IMR-90 (cell line): Measurements from ENCODE around the gene TMEM204. TPM values are rescaled to one million over a fixed set of nuclear protein-coding genes. Genes with fewer than 3 reads are reported as not detected.

ENCODE experiments used
- ATAC-seq: fragments of 200-7000 bp; cut with Tn5 transposase; 2 replicates; pipeline ENCODE4 v1.9.1; 2020; ENCODE audit warnings: low read depth, mild to moderate bottlenecking, moderate library complexity
- BruUV-seq: library from RNA; stranded (reverse); fragments of 400-500 nt; replicated peaks from 2 replicates; lab custom pipeline; 2021; lab: Mats Ljungman, UMichigan
- CTCF ChIA-PET: fragments of 300-600 bp; formaldehyde crosslinking; extraction: SDS; loops from one replicate; lab custom pipeline; 2021; ENCODE audit warnings: antibody characterized with exemption; lab: Yijun Ruan, JAX
- POLR2A ChIA-PET: fragments of 300-600 bp; sonication (Branson Sonifier 250); formaldehyde crosslinking; loops from one replicate; lab custom pipeline; 2022; ENCODE audit warnings: antibody characterized with exemption; ENCODE audit not compliant: unreplicated experiment; lab: Charles Lee
- DNase-seq: peaks from one replicate; pipeline ENCODE4 v3.0.0; 2013
- H2AFZ ChIP-seq: replicated peaks from 2 replicates; pipeline ENCODE3; 2013; ENCODE audit warnings: low read length, mild to moderate bottlenecking; ENCODE audit not compliant: poor library complexity
- H2AK5ac ChIP-seq: 2 replicates; pipeline ENCODE4 v1.6.1; 2013; ENCODE audit warnings: low read depth, low read length, inconsistent platforms
- H2AK9ac ChIP-seq: replicated peaks from 2 replicates; pipeline ENCODE3; 2013; ENCODE audit warnings: mild to moderate bottlenecking, low read depth, low read length, moderate library complexity; ENCODE audit not compliant: poor library complexity
- H2BK120ac ChIP-seq: 2 replicates; pipeline ENCODE4 v1.6.1; 2013; ENCODE audit warnings: low read depth, low read length, inconsistent platforms
- H2BK15ac ChIP-seq: 3 replicates; pipeline ENCODE4 v1.6.1; 2013; ENCODE audit warnings: low read depth, low read length, inconsistent platforms
- H2BK20ac ChIP-seq: 2 replicates; pipeline ENCODE4 v1.6.1; 2013; ENCODE audit warnings: low read depth, mild to moderate bottlenecking, inconsistent platforms, low read length, moderate library complexity
- H2BK5ac ChIP-seq: 2 replicates; pipeline ENCODE4 v1.6.1; 2013; ENCODE audit warnings: mild to moderate bottlenecking, low read depth, low read length, inconsistent platforms; ENCODE audit not compliant: poor library complexity, severe bottlenecking
- H3K14ac ChIP-seq: replicated peaks from 2 replicates; pipeline ENCODE4 v1.6.1; 2013; ENCODE audit warnings: low read depth, low read length, inconsistent platforms
- H3K18ac ChIP-seq: 2 replicates; pipeline ENCODE4 v1.6.1; 2013; ENCODE audit warnings: low read depth, low read length, control low read depth
- H3K23ac ChIP-seq: 2 replicates; pipeline ENCODE4 v1.6.1; 2013; ENCODE audit warnings: low read depth, low read length, inconsistent platforms
- H3K27ac ChIP-seq: 2 replicates; pipeline ENCODE4 v1.5.1; 2013; ENCODE audit warnings: mild to moderate bottlenecking, control low read depth, low read length; ENCODE audit not compliant: insufficient read depth
- H3K27me3 ChIP-seq: 2 replicates; pipeline ENCODE4 v1.6.1; 2013; ENCODE audit warnings: low read length; ENCODE audit not compliant: control insufficient read depth, insufficient read depth
- H3K36me3 ChIP-seq: 2 replicates; pipeline ENCODE4 v1.6.1; 2013; ENCODE audit warnings: low read length, mixed read lengths; ENCODE audit not compliant: control insufficient read depth, insufficient read depth
- H3K4ac ChIP-seq: 2 replicates; pipeline ENCODE4 v1.6.1; 2013; ENCODE audit warnings: low read depth, low read length, inconsistent platforms
- H3K4me1 ChIP-seq: 2 replicates; pipeline ENCODE4 v1.6.1; 2013; ENCODE audit warnings: low read length, mixed read lengths; ENCODE audit not compliant: control insufficient read depth, insufficient read depth
- H3K4me2 ChIP-seq: 2 replicates; pipeline ENCODE4 v1.6.1; 2013; ENCODE audit warnings: low read depth, mild to moderate bottlenecking, control low read depth, low read length, moderate library complexity
- H3K4me3 ChIP-seq: 2 replicates; pipeline ENCODE4 v1.5.1; 2013; ENCODE audit warnings: low read depth, mild to moderate bottlenecking, control low read depth, low read length, moderate library complexity; ENCODE audit not compliant: insufficient read depth
- H3K56ac ChIP-seq: 2 replicates; pipeline ENCODE4 v1.6.1; 2013; ENCODE audit warnings: low read length, inconsistent platforms; ENCODE audit not compliant: insufficient read depth; ENCODE audit errors: extremely low read depth
- H3K79me1 ChIP-seq, 2 experiments: 2 replicates each; pipeline ENCODE4 v1.6.1; 2013; ENCODE audit warnings: low read length in 2 of 2, inconsistent platforms in 1 of 2, low read depth in 1 of 2
- H3K9ac ChIP-seq: 2 replicates; pipeline ENCODE4 v1.6.1; 2013; ENCODE audit warnings: low read depth, low read length, control low read depth
- H3K9me1 ChIP-seq: 2 replicates; pipeline ENCODE4 v1.6.1; 2013; ENCODE audit warnings: low read length, inconsistent platforms; ENCODE audit not compliant: insufficient read depth
- H3K9me3 ChIP-seq: 2 replicates; pipeline ENCODE4 v1.6.1; 2013; ENCODE audit warnings: low read length; ENCODE audit not compliant: control insufficient read depth, insufficient read depth
- H4K20me1 ChIP-seq: 2 replicates; pipeline ENCODE4 v1.6.1; 2013; ENCODE audit warnings: low read length, inconsistent platforms; ENCODE audit not compliant: insufficient read depth
- H4K5ac ChIP-seq: 2 replicates; pipeline ENCODE4 v1.6.1; 2013; ENCODE audit warnings: mild to moderate bottlenecking, low read depth, low read length, control low read depth
- H4K8ac ChIP-seq, 2 experiments: 2 replicates each; pipeline ENCODE4 v1.6.1; 2013; ENCODE audit warnings: low read depth in 2 of 2, low read length in 2 of 2, control low read depth in 1 of 2, inconsistent platforms in 1 of 2
- H4K91ac ChIP-seq: 2 replicates; pipeline ENCODE4 v1.6.1; 2013; ENCODE audit warnings: low read depth, low read length, inconsistent platforms; ENCODE audit not compliant: insufficient read depth
- CHD1 ChIP-seq: IDR thresholded peaks from 2 replicates; pipeline ENCODE4 v1.6.1; 2012; ENCODE audit warnings: low read depth, low read length, improper control_type of control experiment
- MXI1 ChIP-seq: IDR thresholded peaks from 2 replicates; pipeline ENCODE4 v1.6.1; 2012; ENCODE audit warnings: low read depth, mild to moderate bottlenecking, low read length, moderate library complexity, borderline replicate concordance
- RCOR1 ChIP-seq: IDR thresholded peaks from 2 replicates; pipeline ENCODE4 v1.6.1; 2012; ENCODE audit warnings: mild to moderate bottlenecking, low read length, improper control_type of control experiment; ENCODE audit not compliant: insufficient replicate concordance
- WGBS, 2 experiments: methylation state at CpG; one replicate each; pipeline versions ENCODE4 v1.1.5 to v1.1.7; 2013; ENCODE audit warnings: missing lambda C conversion rate in 2 of 2; ENCODE audit not compliant: insufficient read length in 1 of 2; ENCODE audit errors: extremely low coverage in 2 of 2; 5-methylcytosine and 5-hydroxymethylcytosine counted together
- dilution Hi-C: fragments of 300-500 bp; cut with HindIII; formaldehyde crosslinking; loops from one replicate; pipeline ENCODE4 v1.14.3; 2018; ENCODE audit warnings: low sequenced_read_pairs; ENCODE audit not compliant: unreplicated experiment
- in situ Hi-C: fragments of 300-500 bp; cut with MboI; formaldehyde crosslinking; loops from 3 replicates; pipeline ENCODE4 v1.14.3; 2019; ENCODE audit warnings: low sequenced_read_pairs, inconsistent platforms, mixed read lengths
- intact Hi-C: fragments of 100-400 bp; cut with micrococcal nuclease; formaldehyde crosslinking; loops from 2 replicates; pipeline ENCODE4 v1.10.0; 2022
- polyA plus RNA-seq, 3 experiments: library from polyadenylated mRNA; depleted of rRNA; stranded (reverse); fragments of >200 nt; gene quantifications; 2 replicates each; pipeline ENCODE4 v1.2.3, GENCODE V29; 2012; ENCODE audit warnings: low replicate concordance in 1 of 3
- total RNA-seq: library from RNA; depleted of rRNA; stranded (reverse); fragments of >200 nt; gene quantifications from 2 replicates; pipeline ENCODE4 v1.2.3, GENCODE V29; 2012

The TMEM204 gene
- total and polyA plus RNA-seq, 2 of the 4 experiments (the other 2 are of a cell fraction), result 7.0 to 12.3 TPM

DNA sequence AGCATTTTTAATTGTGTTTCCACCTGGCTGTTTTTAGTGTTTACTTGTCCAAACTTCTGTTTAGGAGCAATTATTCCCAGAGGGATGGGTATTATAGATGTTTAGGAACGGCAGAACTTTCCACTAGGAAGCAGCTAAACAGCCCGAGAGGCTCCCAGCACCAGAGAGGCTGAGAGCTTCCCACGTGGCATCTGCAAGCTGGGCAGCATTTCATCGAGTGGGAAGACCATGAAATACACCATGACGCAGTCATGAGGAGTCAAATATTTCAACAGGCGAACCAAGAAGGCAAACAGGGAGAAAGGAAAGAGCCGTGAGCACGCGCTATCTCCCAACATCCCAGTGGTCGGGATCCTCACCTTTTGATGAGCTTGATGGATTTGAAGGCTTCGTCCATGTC lies 24.1 kb downstream of the TMEM204 start:
- H3K9me1 ChIP-seq, result no peaks in the 10 kb centered on the region
- H3K14ac ChIP-seq, result no peak overlapping the region
- WGBS, 2 experiments, result 87% methylated on average over 4 of the region's 11 CpGs; no CpG with 5 or more reads in 1 of the 2 experiments
- H3K79me1 ChIP-seq, result no peaks in the 10 kb centered on the region
- no peaks in the 10 kb centered on the region for H3K9me3 ChIP-seq
- dilution Hi-C loops (no loop called here), in situ Hi-C loops (no loop called here), intact Hi-C loops (no loop called here)
- no peak overlapping the region for H2AK5ac ChIP-seq
- H3K4ac ChIP-seq, result no peak overlapping the region
- no peak overlapping the region for H3K18ac ChIP-seq
- ChIA-PET CTCF (interaction anchor here (0.5 kb wide), 1 partner anchor 66 kb away, joined by 4 read pairs; no protein-coding TSS in a partner anchor), POLR2A (no interaction called here)
- no peak overlapping the region for H2BK120ac ChIP-seq
- H3K27ac ChIP-seq, result no peak overlapping the region
- no peak overlapping the region for H2BK20ac ChIP-seq
- H4K91ac ChIP-seq, result no peak overlapping the region
- DNase-seq (no peak), ATAC-seq (no peak)
- H3K4me2 ChIP-seq, result no peak overlapping the region
- no peaks in the 10 kb centered on the region for H3K27me3 ChIP-seq
- H4K20me1 ChIP-seq, result no peaks in the 10 kb centered on the region
- H4K8ac ChIP-seq, result no peak overlapping the region
- no peak overlapping the region for H3K9ac ChIP-seq
- no TSS peak for BruUV-seq
- no peak for TF ChIP-seq CHD1
- no peak for TF ChIP-seq MXI1
- no peak for TF ChIP-seq RCOR1
- no peak overlapping the region for H2BK15ac ChIP-seq
- peaks cover 54% of the 10 kb centered on the region for H3K36me3 ChIP-seq
- H3K4me3 ChIP-seq, result no peak overlapping the region
- H2BK5ac ChIP-seq, result no peak overlapping the region
- no peak overlapping the region for H3K56ac ChIP-seq
- H3K23ac ChIP-seq, result no peak overlapping the region
- no peak overlapping the region for H4K5ac ChIP-seq
- H3K4me1 ChIP-seq, result no peaks in the 10 kb centered on the region
- no peak overlapping the region for H2AK9ac ChIP-seq
- H2AFZ ChIP-seq, result no peak overlapping the region
